ENCODE data around the gene MRPS23. TPM values are rescaled to one million over a fixed set of nuclear protein-coding genes. Genes with fewer than 3 reads are reported as not detected.

MRPS23 gene
- total and polyA plus RNA-seq, 2 of the 13 experiments (the other 11 are each of a cell fraction or from before 2014, with no cell fraction given), result 63.2 to 181 TPM

GRCh38 chr17:57861000-57861789, 11.4 kb upstream of the MRPS23 start (continued):
- TF ChIP-seq SNRNP70 (IDR thresholded peaks at IDR 0.05; ENCODE audit: low read depth, low read length) (no peak), ZFAT (CRISPR knock-in tag; conservative IDR thresholded peaks at IDR 0.05) (no peak), JARID2 (CRISPR knock-in tag; IDR thresholded peaks at IDR 0.05; ENCODE audit: insufficient replicate concordance) (no peak), HINFP (CRISPR knock-in tag; IDR thresholded peaks at IDR 0.05; ENCODE audit: low read depth) (no peak), HNRNPUL1 (IDR thresholded peaks at IDR 0.05; ENCODE audit: low read depth, low read length) (no peak), ZNF317 (CRISPR knock-in tag; IDR thresholded peaks at IDR 0.05) (no peak), EZH2 (conservative IDR thresholded peaks at IDR 0.05; ENCODE audit: low read depth, low read length) (no peak), ZNF451 (CRISPR knock-in tag; IDR thresholded peaks at IDR 0.05) (no peak), SNAPC2 (CRISPR knock-in tag; IDR thresholded peaks at IDR 0.05) (no peak), GMEB1 (CRISPR knock-in tag; IDR thresholded peaks at IDR 0.05; ENCODE audit: borderline replicate concordance) (no peak), ELF4 (CRISPR knock-in tag; IDR thresholded peaks at IDR 0.05; ENCODE audit: borderline replicate concordance) (no peak), ZNF326 (CRISPR knock-in tag; IDR thresholded peaks at IDR 0.05; ENCODE audit: borderline replicate concordance) (peak; percentile 41; the same call in 1 of the 2 replicates), KMT2A (CRISPR knock-in tag; IDR thresholded peaks at IDR 0.05) (no peak), RFX1 (IDR thresholded peaks at IDR 0.05) (no peak), ZNF672 (CRISPR knock-in tag; IDR thresholded peaks at IDR 0.05) (peak; percentile 61; the same call in 1 of the 2 replicates), TFDP2 (CRISPR knock-in tag; IDR thresholded peaks at IDR 0.05) (peak; percentile 15; the same call in 1 of the 2 replicates), ETS1 (CRISPR knock-in tag; IDR thresholded peaks at IDR 0.05) (no peak), ZNF12 (CRISPR knock-in tag; IDR thresholded peaks at IDR 0.05) (no peak), CCDC6 (CRISPR knock-in tag; IDR thresholded peaks at IDR 0.05) (peak; percentile 54; the same call in 1 of the 2 replicates), ATF7-NPFF (CRISPR knock-in tag; IDR thresholded peaks at IDR 0.05; ENCODE audit: low read depth) (0 out of 2 replicates have a peak, but pooled peaks have one; percentile 36), MYPOP (CRISPR knock-in tag; IDR thresholded peaks at IDR 0.05) (peak; percentile 80), PRPF4 (IDR thresholded peaks at IDR 0.05; ENCODE audit: low read depth, low read length, poor library complexity, severe bottlenecking) (no peak), ZFP37 (CRISPR knock-in tag; IDR thresholded peaks at IDR 0.05; ENCODE audit: borderline replicate concordance) (no peak), ZBTB7B (CRISPR knock-in tag; IDR thresholded peaks at IDR 0.05) (no peak)

All from HepG2 (cell line).